NCI-H128 (cell line): ENCODE measurements around the gene ZMYND8.
"Not testable (repeated sequence)": the region's sequence is repeated elsewhere in the genome, so short reads cannot be mapped to it uniquely, and the experiment has no call there.

Experiments
- DNase-seq: peaks from one replicate; lab custom pipeline; 2025; ENCODE audit not compliant: unreplicated experiment; lab: John Stamatoyannopoulos, UW

The ZMYND8 gene

GRCh38 chr20:47290666-47291430 is 65.7 kb downstream of the ZMYND8 start:
- DNase-seq = no peak

GRCh38 chr20:47290008-47290407 is 66.5 kb downstream of the ZMYND8 start:
- no peak for DNase-seq

- no peak for DNase-seq
Measured at GRCh38 chr20:47289096-47289495, 67.4 kb downstream of the ZMYND8 start.

GRCh38 chr20:47288530-47288929 is 68.0 kb downstream of the ZMYND8 start:
- DNase-seq = not testable (repeated sequence)

- DNase-seq = no peak
Measured at GRCh38 chr20:47287609-47288144, 68.8 kb downstream of the ZMYND8 start.

DNA sequence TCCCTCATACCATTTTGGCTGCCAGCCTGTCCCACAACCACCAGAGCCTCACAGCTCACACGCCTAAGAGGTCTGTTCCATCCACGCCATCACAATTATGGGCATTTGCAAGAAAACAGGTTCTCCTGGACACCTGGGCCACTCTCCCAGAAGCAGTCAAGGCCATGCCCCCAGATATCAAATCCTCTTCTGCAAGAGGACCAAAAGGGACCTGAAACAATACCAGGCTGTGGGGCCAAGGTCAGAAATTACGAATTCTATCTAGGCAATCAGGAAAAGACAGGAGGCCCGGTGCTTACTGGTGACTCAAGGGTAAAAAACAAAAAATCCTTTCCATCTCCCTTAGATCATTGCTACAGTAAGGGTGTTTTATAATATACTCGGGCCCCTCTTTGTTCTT is 69.8 kb downstream of the ZMYND8 start:
- DNase-seq = no peak

DNA sequence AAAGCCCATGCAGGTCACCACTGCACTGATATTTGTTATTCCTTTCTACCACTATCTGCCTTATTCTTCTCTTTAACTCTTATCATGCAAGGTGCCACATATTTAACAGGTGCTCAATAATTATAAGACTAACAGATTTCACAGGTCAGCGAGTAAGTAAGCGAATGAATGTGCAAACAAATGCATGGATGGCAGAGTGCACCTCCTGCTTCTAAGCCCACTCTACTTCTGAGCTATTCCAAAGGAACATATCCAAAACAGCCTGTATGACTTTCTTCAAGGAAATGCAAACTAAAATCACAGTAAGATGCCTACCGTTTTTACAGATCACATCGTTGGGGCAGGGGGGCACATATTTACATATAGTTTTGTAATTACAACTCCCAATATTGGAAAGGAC is 71.3 kb downstream of the ZMYND8 start:
- DNase-seq = no peak

DNA sequence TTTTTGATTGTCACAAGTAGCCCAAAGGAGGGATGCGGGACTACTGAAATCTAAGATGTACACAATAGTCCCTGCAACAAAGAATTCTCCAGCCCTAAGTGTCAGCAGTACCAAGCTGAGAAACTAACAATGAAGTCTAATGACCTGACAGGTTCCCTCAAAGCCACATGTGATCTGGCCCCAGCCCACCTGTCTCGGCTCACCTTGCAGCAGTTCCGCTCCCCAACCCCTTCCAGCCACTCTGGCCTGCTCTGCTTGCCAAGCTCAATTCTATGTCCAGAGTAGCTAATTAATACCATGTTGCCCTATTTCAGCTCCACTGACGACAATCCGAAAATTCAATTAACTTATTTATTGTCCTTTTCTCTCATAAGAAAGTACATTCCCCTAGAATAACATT is 72.1 kb downstream of the ZMYND8 start:
- DNase-seq = no peak

DNA sequence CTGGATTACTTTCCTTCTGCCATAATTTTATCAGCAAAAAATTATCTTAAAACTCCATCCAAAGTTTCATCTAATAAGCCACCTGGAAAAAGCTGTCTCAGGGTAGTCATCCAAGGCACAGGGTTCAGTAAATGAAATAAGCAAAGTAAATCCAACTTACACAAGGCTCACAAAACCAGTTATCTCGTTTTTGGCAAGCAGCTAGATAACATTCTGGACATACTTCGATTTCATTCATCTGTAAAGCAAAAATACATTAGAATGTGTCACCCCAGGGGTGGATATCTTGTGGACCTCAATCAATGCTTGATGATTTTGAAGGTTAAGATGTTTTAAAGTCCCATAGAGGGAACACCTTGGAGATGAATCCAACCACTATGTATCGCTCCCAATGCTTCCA is 73.1 kb downstream of the ZMYND8 start:
- no peak for DNase-seq

GRCh38 chr20:47282864-47283263 is 73.6 kb downstream of the ZMYND8 start:
- no peak for DNase-seq

- DNase-seq = peak; percentile 34
Measured at GRCh38 chr20:47281376-47281775, 75.1 kb downstream of the ZMYND8 start.

DNA sequence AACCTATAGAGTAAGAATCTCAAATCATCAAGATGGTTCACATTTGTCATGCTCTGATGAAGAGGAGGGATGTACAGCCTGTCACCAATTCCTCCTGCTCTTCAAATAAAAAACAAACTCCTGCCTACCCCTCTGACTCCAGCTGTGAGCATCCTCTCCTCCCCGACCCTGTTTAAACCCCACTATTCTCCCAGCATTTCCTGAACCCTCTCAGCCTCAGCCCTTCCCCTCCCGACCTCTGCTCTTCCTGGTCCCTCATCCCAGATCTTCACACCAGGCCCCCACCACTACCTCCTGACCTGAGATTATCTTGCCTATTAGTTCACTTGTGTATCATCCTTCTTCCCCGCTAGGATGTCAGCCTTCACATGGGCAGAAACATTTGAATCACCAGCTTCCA is 75.8 kb downstream of the ZMYND8 start:
- DNase-seq = no peak

GRCh38 chr20:47280228-47280627 is 76.3 kb downstream of the ZMYND8 start:
- DNase-seq = no peak

DNA sequence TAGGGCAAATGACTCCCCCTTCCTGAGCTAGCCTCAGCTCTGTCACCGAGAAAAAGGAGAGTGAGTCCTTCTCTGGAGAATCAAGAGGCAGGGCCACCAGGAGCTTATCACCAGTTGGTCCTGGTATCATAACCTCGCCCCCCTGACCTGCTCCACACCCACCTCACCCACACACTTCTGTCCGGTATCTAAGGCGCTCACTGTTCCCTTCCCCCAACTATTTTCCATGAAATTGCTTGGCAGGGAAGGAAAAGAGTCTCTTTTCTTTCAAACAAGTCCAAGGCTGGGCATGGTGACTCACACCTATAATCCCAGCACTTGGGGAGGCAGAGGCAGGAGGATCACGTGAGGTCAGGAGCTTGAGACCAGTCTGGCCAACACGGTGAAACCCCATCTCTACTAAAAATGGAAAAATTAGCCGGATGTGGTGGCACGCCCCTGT is 77.6 kb downstream of the ZMYND8 start:
- DNase-seq = no peak

- not testable (repeated sequence) for DNase-seq
Measured at GRCh38 chr20:47277535-47277872, 79.0 kb downstream of the ZMYND8 start.

GRCh38 chr20:47276851-47277534 is 79.5 kb downstream of the ZMYND8 start:
- DNase-seq = no peak

DNA sequence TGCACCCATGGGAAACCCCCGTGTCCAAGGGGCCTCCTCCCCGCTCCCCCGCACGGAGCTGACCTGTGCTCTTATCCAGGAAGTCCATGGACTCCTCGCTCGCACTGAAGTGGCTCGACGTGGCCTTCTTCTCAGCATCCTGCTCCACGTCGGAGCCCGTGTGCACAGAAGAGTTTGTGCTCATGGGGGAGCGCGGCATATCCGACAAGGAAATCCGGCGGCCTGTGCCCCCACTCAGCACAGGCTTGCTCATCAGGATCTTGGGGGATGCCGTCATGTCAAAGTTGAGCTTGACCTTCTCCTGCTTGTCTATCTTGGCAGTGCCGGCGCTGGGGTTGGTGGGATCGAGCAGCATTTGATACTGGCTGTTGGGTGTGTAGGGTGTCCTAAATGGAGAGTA is 80.2 kb downstream of the ZMYND8 start:
- no peak for DNase-seq

- no peak for DNase-seq
Measured at GRCh38 chr20:47275548-47275947, 81.0 kb downstream of the ZMYND8 start.

DNA sequence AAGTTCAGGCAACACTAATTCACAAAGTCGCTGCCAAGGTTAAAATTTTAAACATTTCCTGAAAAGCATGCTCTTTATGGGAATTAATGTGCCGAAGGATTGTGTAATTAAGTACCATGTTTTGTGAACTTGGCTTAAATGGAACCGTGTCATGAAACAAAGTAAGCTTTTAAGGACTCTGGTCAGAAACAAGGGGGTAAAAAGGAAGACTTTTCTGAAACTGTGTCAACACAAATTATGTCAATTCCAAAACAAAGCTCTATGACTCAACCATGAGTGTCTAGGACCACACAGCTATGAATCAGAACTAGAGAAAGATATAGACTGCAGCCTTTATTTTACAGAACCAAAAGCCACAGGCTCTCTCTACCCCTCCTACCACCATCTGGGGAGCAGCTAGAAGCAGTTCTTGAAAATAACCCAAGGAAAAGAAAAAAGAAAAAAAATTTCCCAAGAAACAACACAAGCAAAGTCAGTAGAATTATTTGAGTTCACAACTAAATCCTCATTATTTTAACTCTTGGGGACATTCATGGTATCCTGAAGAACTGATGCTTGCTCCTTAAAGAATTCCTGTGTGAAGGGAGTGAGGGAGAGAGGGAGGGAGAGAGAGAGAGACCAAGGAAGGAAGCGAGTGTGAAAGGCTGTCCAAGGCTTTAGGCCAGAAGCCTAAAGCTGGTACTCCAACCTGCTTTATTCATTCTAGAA is 81.9 kb downstream of the ZMYND8 start:
- DNase-seq = no peak

- DNase-seq = no peak
Measured at GRCh38 chr20:47273591-47274235, 82.8 kb downstream of the ZMYND8 start.

- DNase-seq = peak; percentile 69
Measured at GRCh38 chr20:47272893-47273590, 83.5 kb downstream of the ZMYND8 start.
